ENCODE data around the gene VAV3.

Gene VAV3

GRCh38 chr1:107807405-107807804 lies 157.6 kb downstream of the VAV3 start:
- no peak overlapping the region for H3K27ac ChIP-seq

DNA sequence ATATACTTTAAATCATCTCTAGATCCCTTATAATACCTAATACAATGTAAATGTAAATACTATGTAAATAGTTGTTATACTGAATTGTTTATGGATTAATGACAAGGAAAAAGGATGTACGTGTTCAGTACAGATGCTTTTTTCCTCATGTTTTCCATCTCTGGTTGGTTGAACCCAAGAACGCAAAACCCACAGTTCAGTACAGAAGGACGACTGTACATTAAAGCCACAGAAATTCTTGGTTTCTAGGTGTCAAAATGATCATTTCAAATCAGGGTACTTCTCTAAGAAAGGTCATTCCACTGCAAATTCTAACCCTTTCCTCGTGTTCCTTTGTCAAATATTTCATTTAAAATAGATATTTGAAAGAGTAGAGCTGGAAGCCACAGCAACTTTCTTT lies 158.1 kb downstream of the VAV3 start:
- TF ChIP-seq, protein P1, sequence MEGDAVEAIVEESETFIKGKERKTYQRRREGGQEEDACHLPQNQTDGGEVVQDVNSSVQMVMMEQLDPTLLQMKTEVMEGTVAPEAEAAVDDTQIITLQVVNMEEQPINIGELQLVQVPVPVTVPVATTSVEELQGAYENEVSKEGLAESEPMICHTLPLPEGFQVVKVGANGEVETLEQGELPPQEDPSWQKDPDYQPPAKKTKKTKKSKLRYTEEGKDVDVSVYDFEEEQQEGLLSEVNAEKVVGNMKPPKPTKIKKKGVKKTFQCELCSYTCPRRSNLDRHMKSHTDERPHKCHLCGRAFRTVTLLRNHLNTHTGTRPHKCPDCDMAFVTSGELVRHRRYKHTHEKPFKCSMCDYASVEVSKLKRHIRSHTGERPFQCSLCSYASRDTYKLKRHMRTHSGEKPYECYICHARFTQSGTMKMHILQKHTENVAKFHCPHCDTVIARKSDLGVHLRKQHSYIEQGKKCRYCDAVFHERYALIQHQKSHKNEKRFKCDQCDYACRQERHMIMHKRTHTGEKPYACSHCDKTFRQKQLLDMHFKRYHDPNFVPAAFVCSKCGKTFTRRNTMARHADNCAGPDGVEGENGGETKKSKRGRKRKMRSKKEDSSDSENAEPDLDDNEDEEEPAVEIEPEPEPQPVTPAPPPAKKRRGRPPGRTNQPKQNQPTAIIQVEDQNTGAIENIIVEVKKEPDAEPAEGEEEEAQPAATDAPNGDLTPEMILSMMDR (conservative IDR thresholded peaks at IDR 0.05), result no peak
- no peak overlapping the region for H3K27ac ChIP-seq

More at GRCh38 chr1:107807405-107807804, 157.6 kb downstream of the VAV3 start:
- TF ChIP-seq, protein P1 (conservative IDR thresholded peaks at IDR 0.05), result no peak

DNA sequence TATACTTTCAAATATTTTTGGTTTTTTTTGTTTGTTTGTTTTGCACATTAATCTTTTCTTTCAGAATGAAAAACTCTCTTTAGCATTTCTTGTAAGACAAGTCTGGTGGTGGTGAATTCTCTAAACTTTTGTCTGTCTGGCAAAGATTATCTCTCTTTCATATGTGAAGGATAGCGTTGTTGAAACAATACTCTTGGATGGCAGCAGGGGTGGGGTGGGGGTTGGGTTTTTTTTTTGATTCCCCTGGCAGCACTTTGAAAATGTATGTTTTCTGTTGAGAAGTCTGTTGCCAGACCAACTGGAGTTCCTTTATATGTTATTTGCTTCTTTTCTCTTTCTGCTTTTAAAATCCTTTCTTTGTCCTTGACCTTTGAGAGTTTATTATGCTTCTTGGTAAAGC lies 160.2 kb downstream of the VAV3 start:
- TF ChIP-seq, protein P1 (conservative IDR thresholded peaks at IDR 0.05), result no peak
- no peak overlapping the region for H3K27ac ChIP-seq

- TF ChIP-seq, protein P1 (conservative IDR thresholded peaks at IDR 0.05), result no peak
- no peak overlapping the region for H3K27ac ChIP-seq
Measured at GRCh38 chr1:107804134-107804533, 160.8 kb downstream of the VAV3 start.

GRCh38 chr1:107803579-107803978 lies 161.4 kb downstream of the VAV3 start:
- TF ChIP-seq, protein P1 (conservative IDR thresholded peaks at IDR 0.05), result no peak
- H3K27ac ChIP-seq, result no peak overlapping the region

- TF ChIP-seq, protein P1 (conservative IDR thresholded peaks at IDR 0.05), result no peak
- H3K27ac ChIP-seq, result no peak overlapping the region
Measured at GRCh38 chr1:107802654-107803053, 162.3 kb downstream of the VAV3 start.

DNA sequence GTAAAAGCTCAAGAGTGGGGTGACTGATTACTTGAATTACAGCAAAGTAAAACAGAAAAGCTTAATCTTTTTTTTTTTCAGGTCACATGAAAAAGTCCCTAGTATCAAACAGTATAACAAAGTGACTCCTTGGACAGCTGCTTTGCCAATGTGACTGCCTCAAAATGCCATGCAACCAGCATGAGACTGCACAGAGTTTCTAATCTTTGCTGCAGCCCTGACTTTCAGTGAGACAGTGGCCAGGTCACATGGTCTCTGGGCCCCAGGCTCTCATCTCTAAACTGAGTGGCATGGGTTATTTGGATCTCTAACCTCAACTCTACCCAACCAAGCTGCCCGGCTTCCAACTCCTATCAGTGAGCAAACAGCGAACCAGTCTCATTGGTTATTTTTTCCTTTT lies 169.0 kb downstream of the VAV3 start:
- no peak overlapping the region for H3K27ac ChIP-seq
- TF ChIP-seq, protein P1 (conservative IDR thresholded peaks at IDR 0.05), result no peak

- H3K27ac ChIP-seq, result no peak overlapping the region
Measured at GRCh38 chr1:107795441-107795840, 169.5 kb downstream of the VAV3 start.

More at GRCh38 chr1:107795441-107795840, 169.5 kb downstream of the VAV3 start:
- TF ChIP-seq, protein P1 (conservative IDR thresholded peaks at IDR 0.05), result no peak
